Measurements from ENCODE around the gene TRIM41. TPM values are rescaled to one million over a fixed set of nuclear protein-coding genes. Genes with fewer than 3 reads are reported as not detected.

TRIM41 gene
- total and polyA plus RNA-seq, 2 of the 13 experiments (the other 11 are each of a cell fraction or from before 2014, with no cell fraction given), result 10.2 to 16.7 TPM

DNA sequence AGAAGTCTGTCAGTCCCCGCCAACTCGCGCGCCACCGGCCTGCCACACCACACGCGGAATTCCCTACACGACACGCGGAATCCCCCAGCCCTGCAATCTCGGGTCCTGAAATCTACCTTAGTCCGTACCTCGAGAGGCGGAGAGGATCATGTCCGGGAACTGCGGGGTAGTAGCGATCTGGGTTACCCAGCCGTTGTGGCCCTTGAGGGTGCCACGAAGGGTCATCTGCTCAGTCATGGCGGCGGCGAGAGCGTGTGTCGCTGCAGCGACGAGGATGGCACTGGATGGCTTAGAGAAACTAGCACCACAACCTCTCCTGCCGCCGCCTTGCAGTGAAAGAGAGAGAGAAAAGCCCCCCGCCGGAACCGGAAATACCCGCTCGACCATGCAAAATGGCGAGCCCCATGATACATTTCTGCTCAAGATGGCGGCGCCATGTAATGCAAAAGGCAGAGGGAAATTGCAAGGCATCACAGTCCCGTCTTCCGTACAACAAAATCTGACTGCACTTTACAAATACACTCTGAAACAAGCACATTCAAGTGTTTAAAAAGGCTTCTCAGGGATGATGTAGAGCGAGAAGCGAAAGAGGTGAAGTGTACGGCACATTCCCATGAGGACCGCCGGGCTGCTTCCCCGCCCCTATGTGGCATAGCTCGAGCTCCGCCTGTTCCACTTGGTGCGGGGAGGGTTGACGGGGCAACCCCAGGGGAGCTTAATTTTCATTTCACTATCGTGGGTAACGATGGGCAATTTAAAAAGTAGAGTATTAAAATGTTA lies 20.7 kb downstream of the TRIM41 start, which contains the start of gene RACK1 (continued):
- TF ChIP-seq SP4 (CRISPR knock-in tag; IDR thresholded peaks at IDR 0.05), result no peak; the same call in 1 of the 2 replicates
- TF ChIP-seq ZNF451 (CRISPR knock-in tag; IDR thresholded peaks at IDR 0.05), result peak; percentile 64; the same call in 1 of the 2 replicates
- TF ChIP-seq HMGA1 (CRISPR knock-in tag; conservative IDR thresholded peaks at IDR 0.05), result no peak
- TF ChIP-seq TGIF2 (CRISPR knock-in tag; IDR thresholded peaks at IDR 0.05), result no peak
- TF ChIP-seq ZNF251 (CRISPR knock-in tag; IDR thresholded peaks at IDR 0.05), result no peak
- peak; percentile 54; the same call in 1 of the 2 replicates for TF ChIP-seq ZSCAN25 (CRISPR knock-in tag; IDR thresholded peaks at IDR 0.05)
- TF ChIP-seq ZSCAN9 (CRISPR knock-in tag; IDR thresholded peaks at IDR 0.05; ENCODE audit: borderline replicate concordance), result no peak
- TF ChIP-seq ZNF205 (CRISPR knock-in tag; IDR thresholded peaks at IDR 0.05), result no peak
- TF ChIP-seq KLF11 (CRISPR knock-in tag; IDR thresholded peaks at IDR 0.05), result no peak; the same call in 1 of the 2 replicates
- no peak for TF ChIP-seq HNRNPK (IDR thresholded peaks at IDR 0.05; ENCODE audit: low read depth, low read length, poor library complexity, severe bottlenecking)
- TF ChIP-seq SMYD3 (CRISPR knock-in tag; IDR thresholded peaks at IDR 0.05), result no peak
- TF ChIP-seq, protein P1, sequence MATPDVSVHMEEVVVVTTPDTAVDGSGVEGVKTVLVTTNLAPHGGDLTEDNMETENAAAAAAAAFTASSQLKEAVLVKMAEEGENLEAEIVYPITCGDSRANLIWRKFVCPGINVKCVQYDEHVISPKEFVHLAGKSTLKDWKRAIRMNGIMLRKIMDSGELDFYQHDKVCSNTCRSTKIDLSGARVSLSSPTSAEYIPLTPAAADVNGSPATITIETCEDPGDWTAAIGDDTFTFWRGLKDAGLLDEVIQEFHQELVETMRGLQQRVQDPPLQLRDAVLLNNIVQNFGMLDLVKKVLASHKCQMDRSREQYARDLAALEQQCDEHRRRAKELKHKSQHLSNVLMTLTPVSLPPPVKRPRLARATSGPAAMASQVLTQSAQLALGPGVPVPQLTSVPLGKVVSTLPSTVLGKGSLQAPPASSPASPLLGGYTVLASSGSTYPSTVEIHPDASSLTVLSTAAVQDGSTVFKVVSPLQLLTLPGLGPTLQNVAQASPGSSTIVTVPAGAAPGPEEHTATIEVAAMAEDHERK (CRISPR knock-in tag; IDR thresholded peaks at IDR 0.05; ENCODE audit: low read depth), result no peak
- peak; percentile 65 for TF ChIP-seq ZMYM4 (CRISPR knock-in tag; IDR thresholded peaks at IDR 0.05)
- no peak for TF ChIP-seq ZNF230 (CRISPR knock-in tag; IDR thresholded peaks at IDR 0.05)
- no peak for TF ChIP-seq TRIM24 (CRISPR knock-in tag; IDR thresholded peaks at IDR 0.05)
- TF ChIP-seq, protein P2, sequence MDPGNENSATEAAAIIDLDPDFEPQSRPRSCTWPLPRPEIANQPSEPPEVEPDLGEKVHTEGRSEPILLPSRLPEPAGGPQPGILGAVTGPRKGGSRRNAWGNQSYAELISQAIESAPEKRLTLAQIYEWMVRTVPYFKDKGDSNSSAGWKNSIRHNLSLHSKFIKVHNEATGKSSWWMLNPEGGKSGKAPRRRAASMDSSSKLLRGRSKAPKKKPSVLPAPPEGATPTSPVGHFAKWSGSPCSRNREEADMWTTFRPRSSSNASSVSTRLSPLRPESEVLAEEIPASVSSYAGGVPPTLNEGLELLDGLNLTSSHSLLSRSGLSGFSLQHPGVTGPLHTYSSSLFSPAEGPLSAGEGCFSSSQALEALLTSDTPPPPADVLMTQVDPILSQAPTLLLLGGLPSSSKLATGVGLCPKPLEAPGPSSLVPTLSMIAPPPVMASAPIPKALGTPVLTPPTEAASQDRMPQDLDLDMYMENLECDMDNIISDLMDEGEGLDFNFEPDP (CRISPR knock-in tag; conservative IDR thresholded peaks at IDR 0.05), result no peak
- TF ChIP-seq AKAP8 (CRISPR knock-in tag; IDR thresholded peaks at IDR 0.05), result peak; percentile 40; the same call in 1 of the 2 replicates
- TF ChIP-seq ZNF234 (CRISPR knock-in tag; conservative IDR thresholded peaks at IDR 0.05), result peak; percentile 73; the same call in 1 of the 2 replicates
- TF ChIP-seq, protein P3, sequence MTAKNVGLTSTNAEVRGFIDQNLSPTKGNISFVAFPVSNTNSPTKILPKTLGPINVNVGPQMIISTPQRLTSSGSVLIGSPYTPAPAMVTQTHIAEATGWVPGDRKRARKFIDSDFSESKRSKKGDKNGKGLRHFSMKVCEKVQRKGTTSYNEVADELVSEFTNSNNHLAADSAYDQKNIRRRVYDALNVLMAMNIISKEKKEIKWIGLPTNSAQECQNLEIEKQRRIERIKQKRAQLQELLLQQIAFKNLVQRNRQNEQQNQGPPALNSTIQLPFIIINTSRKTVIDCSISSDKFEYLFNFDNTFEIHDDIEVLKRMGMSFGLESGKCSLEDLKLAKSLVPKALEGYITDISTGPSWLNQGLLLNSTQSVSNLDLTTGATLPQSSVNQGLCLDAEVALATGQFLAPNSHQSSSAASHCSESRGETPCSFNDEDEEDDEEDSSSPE (CRISPR knock-in tag; IDR thresholded peaks at IDR 0.05), result no peak; the same call in 1 of the 2 replicates
- no peak; the same call in 1 of the 2 replicates for TF ChIP-seq ZNF263 (CRISPR knock-in tag; IDR thresholded peaks at IDR 0.05)
- TF ChIP-seq, protein P4, sequence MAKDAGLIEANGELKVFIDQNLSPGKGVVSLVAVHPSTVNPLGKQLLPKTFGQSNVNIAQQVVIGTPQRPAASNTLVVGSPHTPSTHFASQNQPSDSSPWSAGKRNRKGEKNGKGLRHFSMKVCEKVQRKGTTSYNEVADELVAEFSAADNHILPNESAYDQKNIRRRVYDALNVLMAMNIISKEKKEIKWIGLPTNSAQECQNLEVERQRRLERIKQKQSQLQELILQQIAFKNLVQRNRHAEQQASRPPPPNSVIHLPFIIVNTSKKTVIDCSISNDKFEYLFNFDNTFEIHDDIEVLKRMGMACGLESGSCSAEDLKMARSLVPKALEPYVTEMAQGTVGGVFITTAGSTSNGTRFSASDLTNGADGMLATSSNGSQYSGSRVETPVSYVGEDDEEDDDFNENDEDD (CRISPR knock-in tag; IDR thresholded peaks at IDR 0.05; ENCODE audit: borderline replicate concordance), result 0 out of 2 replicates have a peak, but pooled peaks have one; percentile 12
- no peak for TF ChIP-seq ZNF367 (CRISPR knock-in tag; IDR thresholded peaks at IDR 0.05; ENCODE audit: borderline replicate concordance)
- TF ChIP-seq, protein P5, sequence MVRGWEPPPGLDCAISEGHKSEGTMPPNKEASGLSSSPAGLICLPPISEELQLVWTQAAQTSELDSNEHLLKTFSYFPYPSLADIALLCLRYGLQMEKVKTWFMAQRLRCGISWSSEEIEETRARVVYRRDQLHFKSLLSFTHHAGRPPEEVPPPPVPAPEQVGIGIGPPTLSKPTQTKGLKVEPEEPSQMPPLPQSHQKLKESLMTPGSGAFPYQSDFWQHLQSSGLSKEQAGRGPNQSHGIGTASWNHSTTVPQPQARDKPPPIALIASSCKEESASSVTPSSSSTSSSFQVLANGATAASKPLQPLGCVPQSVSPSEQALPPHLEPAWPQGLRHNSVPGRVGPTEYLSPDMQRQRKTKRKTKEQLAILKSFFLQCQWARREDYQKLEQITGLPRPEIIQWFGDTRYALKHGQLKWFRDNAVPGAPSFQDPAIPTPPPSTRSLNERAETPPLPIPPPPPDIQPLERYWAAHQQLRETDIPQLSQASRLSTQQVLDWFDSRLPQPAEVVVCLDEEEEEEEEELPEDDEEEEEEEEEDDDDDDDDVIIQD (CRISPR knock-in tag; IDR thresholded peaks at IDR 0.05; ENCODE audit: low read depth), result no peak
- 0 out of 2 replicates have a peak, but pooled peaks have one; percentile 47 for TF ChIP-seq U2AF2 (IDR thresholded peaks at IDR 0.05; ENCODE audit: low read depth, low read length)
- peak; percentile 96 for TF ChIP-seq POLR2A (IDR thresholded peaks at IDR 0.05; ENCODE audit: insufficient read depth in 1 of 2, low read depth in 2 of 2, low read length in 2 of 2)
